Measurements from ENCODE around the gene TMEM234.
"Not testable (repeated sequence)": the region's sequence is repeated elsewhere in the genome, so short reads cannot be mapped to it uniquely, and the experiment has no call there.

TMEM234 gene

DNA sequence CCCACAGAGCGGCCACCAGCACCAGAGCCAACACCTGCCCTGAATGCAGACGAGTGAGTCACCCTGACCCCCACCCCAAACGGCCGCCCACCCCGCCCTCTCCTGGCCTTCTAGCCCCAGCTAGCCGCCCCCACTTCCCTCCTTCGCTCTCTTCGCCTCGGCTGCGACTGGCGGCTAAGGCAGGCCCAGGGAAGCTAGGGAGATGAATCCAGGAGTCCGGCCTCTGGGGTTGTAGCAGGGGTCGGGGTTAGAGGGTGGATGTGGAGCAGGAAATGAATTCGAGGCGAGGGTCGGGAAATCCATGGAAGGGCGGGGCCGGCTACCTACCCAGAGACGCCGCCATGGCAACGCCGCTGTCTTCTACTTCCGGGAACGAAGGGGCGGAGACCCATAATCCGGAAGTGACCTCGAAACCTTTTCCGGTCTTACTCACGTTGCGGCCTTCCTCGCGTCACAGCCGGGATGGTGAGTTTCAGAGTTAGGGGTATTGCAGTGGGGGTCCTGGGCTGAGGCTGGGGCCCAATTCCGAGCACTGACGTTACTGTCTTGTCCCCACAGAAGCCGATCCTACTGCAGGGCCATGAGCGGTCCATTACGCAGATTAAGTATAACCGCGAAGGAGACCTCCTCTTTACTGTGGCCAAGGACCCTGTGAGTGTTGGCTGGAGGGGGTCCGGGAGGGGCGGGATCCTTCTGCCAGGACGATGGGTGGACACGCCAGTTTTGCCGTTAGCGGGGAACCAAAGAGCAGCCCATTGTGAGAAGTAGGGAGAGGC lies at the start of gene TMEM234, which contains the start of gene EIF3I:
Gene TMEM234 (minus strand): TSS at position 374 of the 776 bp plus-strand sequence. CDS start 31 bp downstream, at position 343.
Gene EIF3I (plus strand): TSS at position 428 of the 776 bp plus-strand sequence. CDS start 35 bp downstream, at position 463.
- DNase-seq (ENCODE audit: low spot score): peak; percentile 94

DNA sequence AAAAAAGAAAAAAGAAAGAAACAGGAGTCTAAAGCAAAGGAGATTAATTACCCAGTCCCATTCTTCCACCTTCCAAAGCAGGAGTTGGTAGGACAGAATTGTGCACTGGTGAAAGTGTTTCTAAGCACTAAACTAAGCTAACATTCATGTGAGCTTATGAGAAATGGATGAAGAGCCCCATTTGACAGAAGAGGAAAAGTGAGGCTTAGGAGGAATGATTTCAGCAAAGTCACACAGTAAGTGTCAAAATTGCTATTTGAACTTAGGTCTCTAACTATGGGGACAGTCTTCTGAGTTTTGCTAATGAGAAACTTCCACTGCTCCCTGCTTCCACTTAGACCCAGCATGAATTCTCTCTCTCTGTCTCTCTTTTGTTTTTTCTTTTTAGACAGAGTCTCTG lies 47.6 kb upstream of the TMEM234 start:
- DNase-seq (ENCODE audit: low spot score): no peak

DNA sequence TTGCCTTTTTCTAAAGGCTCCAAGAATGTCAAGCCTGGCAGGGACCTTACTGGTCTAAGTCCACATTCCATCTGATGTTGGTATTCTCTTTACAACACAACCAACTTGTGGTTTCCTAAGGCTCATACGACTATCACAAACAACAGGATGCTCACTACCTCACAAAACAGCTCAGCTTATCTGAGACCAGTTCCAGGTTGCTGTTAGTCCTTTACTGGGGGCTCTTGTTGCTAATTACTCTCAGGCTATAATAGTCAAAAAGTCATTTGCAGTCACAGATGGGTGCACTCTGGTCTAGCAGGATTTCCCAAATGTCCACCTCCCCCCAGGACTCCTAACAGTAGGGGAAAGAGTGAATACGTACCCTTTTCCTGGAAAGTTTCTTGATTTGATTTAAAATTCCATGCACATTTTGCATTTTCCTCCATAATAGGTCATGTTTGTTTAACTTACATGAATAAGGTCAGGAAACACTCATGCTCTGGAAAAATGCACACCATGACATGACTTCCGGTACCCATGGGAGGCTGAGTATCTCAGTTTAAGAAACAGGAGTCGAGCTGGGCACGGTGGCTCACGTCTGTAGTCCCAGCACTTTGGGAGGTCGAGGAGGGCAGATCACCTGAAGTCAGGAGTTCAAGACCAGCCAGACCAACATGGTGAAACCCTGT lies 44.9 kb upstream of the TMEM234 start:
- no peak for DNase-seq (ENCODE audit: low spot score)

DNA sequence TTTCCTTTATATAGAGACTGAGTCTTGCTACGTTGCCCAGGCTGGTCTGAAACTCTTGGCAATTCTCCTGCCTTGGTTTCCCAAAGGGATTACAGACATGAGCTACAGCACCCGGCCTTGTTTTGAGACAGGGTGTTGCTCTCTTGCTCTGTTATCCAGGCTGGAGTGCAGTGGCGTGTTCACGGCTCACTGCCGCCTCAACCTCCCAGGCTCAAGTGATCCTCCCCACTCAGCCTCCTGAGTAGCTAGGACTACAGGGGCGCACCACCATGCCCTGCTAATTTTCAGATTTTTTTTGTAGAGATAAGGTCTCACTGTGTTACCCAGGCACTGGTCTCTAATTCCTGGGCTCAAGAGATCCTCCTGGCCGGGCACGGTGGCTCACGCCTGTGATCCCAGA lies 43.7 kb upstream of the TMEM234 start:
- DNase-seq (ENCODE audit: low spot score): no peak

DNA sequence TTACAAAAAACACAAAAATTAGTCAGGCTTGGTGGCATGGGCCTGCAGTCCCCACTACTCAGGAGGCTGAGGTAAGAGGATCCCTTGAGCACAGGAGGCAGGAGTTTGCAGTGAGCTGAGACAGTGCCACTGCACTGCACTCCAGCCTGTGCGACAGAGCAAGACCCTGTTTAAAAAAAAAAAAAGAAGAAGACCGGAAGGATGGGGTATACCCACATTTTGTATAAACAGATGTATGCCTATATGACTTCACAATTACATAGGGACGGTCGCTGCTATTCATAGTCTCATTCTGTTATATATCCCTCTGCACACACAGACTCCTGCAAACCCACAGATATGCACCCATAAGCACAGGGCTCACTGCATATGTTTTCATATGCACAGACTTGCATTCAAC lies 41.6 kb upstream of the TMEM234 start:
- no peak for DNase-seq (ENCODE audit: low spot score)

DNA sequence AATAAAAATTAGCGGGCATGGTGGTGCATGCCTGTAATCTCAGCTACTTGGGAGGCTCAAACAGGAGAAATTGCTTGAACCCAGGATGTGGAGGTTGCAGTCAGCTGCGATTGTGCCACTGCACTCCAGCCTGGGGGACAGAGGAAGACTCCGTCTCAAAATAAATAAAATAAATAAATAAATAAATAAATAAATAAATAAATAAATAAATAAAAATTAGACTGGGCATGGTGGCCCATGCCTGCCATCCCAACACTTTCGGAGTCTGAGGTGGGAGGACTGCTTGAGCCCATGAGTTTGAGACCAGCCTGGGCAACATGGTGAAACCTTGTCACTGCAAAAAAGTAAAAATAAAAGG lies 41.1 kb upstream of the TMEM234 start:
- not testable (repeated sequence) for DNase-seq (ENCODE audit: low spot score)

DNA sequence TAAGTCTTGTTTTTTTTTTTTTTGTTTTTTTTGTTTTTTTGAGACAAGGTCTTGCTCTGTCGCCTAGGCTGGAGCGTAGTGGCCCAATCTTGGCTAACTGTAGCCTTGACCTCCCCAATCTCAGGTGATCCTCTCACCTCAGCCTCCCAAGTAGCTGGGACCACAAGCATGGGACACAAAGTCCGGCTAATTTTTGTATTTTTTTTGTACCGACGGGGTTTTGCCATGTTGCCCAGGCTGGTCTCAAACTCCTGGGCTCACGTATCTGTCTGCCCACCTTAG lies 35.0 kb upstream of the TMEM234 start:
- DNase-seq (ENCODE audit: low spot score): no peak

DNA sequence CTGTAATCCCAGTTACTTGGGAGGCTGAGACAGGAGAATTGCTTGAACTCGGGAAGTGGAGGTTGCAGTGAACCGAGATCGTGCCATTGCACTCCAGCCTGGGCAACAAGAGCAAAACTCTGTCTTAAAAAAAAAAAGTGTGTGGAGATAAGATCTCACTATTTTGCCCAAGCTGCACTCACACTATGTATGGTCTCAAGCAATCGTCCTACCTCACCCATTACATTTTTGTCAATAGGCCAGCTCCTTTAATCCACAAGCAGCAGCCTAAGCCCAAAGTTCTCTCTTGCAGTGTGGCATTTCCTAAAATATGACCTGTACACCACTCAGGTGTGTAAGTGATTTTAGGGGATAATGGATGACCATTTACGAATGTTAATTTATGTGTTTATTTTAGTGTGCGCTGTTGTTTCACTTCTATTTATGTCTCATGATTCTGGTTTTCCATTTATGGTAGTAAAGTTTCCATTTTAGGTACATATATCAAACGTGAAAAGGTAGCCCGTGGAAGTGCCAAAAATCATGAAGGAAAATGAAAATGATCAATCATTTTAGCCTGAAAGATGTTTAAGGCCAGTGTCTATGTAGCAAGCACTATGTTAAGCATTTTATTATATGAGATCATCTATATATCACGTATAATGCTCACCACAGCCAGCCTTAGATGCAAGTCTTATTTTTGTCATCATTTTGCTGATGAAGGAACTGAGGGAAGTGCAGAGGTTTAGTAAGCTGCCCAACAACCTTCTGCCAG lies 34.5 kb upstream of the TMEM234 start:
- no peak for DNase-seq (ENCODE audit: low spot score)

DNA sequence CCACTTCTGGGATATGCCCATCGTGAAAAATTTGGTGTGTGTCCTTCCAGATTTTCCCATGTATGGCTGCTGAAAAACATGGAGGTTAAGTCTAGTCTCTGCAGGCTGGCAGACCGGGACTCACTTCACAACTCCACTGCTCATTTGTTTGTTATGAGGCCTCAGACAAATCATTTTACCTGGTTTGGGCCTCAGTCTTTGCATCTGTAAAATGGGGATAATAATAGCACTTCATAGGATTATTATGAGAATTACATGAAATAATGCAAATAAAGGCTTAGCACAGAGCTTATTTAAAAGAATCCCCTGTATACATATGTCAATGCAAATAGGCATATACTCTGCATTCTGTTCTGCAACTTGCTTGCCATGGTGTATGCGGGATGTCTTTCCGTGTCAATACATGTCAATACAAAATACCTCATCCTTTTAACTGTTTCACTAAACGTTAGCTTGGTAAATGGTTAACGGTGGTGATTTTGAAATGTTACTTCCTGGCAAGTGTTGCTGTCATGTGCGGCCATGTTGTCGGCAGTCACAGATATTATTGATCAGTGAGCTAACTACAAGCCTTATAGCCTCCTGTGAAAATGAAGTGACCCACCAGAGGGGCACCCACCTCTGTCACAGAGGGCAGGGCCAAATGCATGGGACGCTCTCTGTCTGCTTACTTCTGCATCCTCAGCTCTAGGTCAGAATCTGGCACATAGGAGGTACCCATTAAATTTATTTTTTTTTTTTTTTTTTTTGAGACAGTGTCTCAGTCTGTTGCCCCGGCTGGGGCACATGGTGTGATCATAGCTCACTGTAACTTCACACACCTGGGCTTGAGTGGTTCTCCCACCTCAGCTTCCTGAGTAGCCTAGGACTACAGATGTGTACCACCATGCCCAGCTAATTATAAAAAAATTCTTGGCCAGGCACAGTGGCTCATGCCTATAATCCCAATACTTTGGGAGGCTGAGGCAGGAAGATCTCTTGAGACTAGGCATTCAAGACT lies 33.2 kb upstream of the TMEM234 start:
- no peak for DNase-seq (ENCODE audit: low spot score)

DNA sequence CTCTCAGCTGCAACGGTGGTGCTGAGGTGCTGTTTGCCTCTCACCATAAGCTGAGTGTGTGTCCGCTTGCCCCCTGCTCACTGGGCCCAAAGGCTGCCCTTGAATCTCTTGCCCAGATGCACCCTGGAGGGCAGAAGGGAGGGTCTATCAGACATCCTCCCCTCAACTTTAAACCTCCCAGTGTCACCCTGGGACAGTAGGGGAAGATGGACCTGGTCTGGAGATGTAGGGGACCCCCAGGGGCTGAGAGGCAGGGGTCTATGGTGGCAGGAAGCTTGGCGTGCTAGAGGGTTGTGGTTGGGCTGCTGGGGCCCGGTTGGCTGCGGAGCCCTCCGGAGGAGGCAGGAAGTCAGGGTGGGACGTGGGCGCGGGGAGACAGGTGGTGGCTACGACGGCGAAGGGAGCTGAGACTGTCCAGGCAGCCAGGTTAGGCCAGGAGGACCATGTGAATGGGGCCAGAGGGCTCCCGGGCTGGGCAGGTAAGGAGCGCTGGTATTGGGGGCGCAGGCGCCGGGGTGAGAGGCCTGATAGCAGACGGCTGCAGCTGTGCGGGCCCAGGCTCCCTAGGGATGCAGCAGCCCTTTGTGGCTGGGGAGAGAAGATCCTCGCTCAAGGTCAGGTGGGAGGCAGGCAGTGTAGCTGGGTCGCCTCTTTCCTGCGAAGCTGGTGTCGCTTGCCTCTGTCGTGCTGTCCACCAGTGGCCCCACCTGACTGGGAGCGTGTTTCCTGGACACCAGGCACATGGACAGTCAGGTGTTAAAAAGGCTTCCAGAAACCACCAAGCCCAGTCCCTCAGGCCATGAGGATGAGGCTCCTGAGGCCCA lies 29.0 kb upstream of the TMEM234 start, which contains the start of gene LCK:
Gene LCK (plus strand): TSS at position 373 of the 824 bp plus-strand sequence. CDS start 23,065 bp downstream, outside the sequence.
- no peak for DNase-seq (ENCODE audit: low spot score)

DNA sequence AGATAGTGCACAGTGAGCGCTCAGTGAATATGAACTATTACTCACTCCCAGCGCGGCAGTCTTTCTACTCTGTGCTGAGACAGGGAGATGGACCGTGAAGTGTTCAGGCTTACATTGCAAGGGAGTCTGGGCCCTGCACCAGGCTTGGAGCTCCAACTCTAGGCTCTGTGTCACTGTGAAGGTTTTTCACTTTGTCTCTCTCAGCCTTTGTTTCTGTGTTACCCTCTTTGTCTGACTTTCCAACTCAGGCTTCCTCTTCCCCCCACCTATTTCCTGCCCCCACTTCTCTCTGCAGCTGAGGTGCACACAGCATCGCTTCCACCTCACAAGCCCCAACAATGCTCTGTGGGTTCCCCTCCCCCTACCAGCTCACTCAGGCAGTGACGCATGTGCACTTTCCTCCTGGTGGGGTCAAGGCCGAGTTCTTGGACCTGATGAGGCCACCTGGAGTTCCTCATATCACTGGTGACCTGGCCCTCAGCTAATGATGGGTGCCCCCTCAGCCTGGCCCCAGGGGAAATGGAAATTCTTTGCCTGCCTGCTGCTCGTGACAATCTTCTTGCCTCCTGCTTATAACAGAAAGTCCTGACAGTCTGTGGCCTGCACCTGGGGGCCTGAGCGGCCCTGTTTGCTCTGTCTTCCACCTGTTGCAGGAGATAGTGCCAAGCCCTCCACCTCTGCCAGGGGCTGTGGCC lies 27.8 kb upstream of the TMEM234 start:
- no peak for DNase-seq (ENCODE audit: low spot score)

DNA sequence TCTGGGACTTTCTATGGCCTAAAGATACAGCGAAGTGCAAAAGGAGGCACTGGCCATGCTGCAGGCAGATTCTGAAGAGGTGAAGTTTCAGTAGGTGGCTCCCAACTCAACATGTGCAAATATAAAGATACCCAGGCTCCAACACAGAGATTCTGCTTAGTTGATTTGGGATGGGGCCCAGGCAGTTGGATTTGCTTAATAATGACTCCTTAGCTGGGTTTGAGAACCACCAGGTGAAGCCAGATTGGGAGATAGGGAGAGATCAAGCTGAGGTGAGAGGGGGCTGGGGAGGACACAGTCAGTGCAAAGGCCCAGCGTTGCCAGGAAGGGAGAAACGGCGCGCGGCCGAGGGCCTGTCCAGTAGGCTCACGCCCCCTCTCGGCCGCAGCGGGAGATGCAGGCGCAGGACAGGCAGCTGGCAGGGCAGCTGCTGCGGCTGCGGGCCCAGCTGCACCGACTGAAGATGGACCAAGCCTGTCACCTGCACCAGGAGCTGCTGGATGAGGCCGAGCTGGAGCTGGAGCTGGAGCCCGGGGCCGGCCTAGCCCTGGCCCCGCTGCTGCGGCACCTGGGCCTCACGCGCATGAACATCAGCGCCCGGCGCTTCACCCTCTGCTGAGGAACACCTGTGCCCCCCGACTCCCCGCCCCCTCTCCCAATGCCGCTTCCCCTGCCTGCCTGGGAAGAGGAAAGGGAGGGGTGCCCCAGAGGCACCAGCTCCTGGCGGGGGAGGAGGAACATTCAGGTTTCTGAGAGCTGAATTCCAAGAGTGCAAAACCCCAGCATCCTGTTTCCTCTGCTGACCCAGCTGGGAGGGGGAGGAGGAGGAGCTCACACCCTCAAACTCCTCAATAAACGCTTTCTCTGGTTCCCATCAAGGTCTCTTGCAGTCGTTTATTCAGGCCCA lies 26.1 kb upstream of the TMEM234 start:
- DNase-seq (ENCODE audit: low spot score): peak; percentile 76

DNA sequence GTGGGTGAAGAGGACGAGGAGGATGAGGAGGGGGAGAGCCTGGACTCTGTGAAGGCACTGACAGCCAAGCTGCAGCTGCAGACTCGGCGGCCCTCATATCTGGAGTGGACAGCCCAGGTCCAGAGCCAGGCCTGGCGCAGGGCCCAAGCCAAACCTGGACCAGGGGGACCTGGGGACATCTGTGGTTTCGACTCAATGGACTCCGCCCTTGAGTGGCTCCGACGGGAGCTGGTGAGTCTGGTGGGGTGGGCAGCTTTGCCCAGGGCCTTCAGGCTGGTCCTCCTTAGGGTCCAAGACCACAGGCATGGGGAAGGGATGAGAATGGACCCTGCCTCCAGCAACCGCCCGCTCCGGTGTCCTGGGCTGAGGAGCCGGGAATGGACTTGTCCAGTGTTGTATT lies 25.3 kb upstream of the TMEM234 start:
- DNase-seq (ENCODE audit: low spot score): no peak

DNA sequence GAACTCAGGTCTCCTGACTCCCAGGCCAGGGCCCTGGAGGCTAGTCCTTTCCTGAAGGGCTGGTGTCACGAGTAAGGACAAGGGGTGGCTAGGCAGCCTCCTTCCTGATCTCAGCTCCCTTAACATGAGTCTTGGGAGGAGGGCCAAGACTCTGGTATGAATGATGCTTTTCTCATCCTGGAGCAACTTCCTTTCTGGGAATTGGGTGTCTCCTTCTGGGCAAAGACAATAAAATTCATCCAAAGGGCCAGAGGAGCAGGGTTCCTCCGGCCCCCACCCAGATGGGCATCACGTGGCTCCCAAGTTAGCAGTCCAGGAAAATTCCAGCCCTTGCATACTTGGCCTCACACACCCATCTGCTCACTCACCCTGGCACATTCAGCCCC lies 24.7 kb upstream of the TMEM234 start, which contains the start of gene FAM167B:
Gene FAM167B (plus strand): TSS at position 335 of the 386 bp plus-strand sequence. CDS start 200 bp downstream, outside the sequence.
- no peak for DNase-seq (ENCODE audit: low spot score)

DNA sequence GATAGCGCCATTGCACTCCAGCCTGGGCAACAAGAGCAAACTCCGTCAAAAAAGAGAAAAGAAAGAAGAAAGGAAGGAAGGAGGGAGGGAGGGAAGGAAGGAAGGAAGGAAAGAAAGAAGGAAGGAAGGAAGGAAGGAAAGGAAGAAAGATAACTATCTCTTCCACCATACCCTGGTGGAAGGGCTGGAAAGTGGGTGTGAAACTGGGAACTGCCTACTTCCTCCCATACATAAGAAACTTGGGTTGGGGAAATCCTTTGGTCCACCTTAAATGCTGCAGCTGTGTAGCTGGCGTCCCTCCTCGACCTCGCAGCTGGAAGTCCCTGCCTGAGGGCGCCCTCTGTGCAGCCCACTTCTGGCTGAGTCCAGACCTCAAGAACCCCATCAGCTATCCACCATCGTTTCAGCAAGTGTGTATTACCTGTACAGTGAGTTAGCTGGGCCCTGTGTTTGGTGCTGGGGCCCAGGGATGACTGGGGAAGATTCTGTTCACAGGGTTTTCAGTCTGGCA lies 20.2 kb upstream of the TMEM234 start:
- no peak for DNase-seq (ENCODE audit: low spot score)

DNA sequence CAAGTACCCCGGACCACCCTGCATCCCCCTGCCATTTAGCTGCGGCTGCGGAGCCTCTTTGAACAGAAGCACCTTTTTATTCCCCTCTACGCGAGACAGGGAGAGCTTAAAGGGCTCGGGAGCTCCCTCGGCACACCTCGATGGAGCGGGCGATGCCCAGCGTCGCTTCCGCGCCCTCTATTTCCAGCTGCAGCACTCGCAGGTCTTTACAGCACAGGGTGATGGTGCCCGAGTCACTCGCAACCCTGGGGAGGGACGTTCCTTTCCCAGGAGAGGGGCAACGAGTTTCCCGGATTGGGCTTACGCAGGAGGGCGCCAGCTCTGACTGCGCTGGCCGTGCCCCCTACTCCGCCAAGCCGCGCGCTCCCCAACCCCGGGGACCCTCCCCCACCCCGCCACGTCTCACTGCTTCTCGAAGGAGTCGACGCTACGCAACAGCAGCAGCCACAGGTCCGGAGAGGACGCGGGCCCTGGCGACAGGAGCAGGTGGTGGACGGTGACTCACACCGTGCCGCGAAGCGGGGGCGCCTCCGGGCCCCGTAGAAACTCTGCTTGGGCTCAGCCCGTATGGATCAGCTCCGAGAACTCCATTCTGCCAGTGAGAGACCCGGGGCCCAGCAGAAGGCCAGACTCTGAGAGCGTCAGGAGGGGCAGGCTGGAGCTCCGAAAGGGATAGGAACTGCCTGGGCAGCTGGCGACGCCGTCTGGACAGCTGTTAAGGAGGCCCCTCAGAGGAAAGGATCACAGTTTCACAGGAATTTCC lies 19.0 kb upstream of the TMEM234 start:
- no peak for DNase-seq (ENCODE audit: low spot score)

DNA sequence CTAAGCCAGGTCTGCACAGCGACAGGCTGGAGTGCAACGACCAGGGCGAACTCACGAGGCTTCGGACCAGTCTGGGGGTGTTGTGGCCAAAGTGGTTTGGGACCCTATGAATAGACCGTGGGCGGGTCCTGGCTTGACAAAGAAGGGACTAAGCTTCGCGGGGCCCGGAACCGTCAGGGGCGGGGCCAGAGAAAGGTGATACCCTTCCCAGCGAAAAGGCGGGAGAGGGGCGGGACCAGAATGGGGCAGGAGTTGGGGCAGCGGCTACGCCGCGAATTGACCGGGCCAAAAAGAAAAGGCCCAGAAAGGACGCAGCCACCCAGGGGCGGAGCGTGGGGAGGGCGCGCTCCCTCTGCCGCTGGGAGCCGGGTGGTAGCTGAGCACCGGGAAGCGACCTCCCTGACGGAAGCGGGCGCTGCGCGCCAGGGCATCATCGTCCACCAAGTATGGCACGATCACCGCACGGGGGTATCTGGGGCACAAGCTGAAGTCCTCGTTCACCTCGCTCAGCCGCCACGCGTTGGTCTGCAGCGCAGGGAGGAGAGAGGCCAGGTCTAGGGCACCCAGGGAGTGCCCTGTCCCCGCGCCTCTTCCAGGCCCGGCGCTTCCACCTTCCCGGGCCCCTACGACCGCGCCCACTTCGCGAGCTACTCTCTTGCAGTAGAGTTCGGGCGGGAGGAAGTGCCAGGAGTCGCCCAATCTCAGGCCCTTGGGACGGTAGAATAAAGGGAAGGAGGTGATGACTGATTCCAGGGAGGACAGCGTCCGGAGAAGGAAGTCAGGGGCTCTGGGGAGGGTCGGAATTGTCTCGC lies 18.2 kb upstream of the TMEM234 start:
- no peak for DNase-seq (ENCODE audit: low spot score)

Measured in hematopoietic multipotent progenitor cell treated with erythropoietin and hydrocortisone succinate and interleukin-3 and kit ligand, for 17 days (in vitro differentiated cells).